Spleen (tissue), 7 donors: ENCODE data around the gene GPHN.

Experiments used
- POLR2AphosphoS5 ChIP-seq, 3 donors: sonication (generic); formaldehyde crosslinking; IDR thresholded peaks; one replicate each; pipeline ENCODE4 v1.5.1; 2017; ENCODE audit warnings: antibody characterized with exemption in 3 of 3
- TF ChIP-seq, protein P1 (sequence below), 11 experiments: fragments of 200-600 bp in 7 of 11; fragments of 450-650 bp in 4 of 11; sonication (generic) in 4 of 11; IDR thresholded peaks in 8 of 11; conservative IDR thresholded peaks in 3 of 11; 1 replicate in 7 of 11; 2 replicates in 4 of 11; pipeline versions ENCODE4 v1.4.0 to v1.8.0; 2016 to 2021; ENCODE audit warnings: antibody characterized with exemption in 11 of 11, inconsistent platforms in 4 of 11, mild to moderate bottlenecking in 1 of 11
- donor health status: DM: no; HTN: no; CAD: no; lungs with moderate emphysema.
- donor health status: DM: no; HTN: no; CAD: no.
- donor health status: DM: no; HTN: no; CAD: no.

GRCh38 chr14:67162385-67162784 is 654.4 kb downstream of the GPHN start:
- TF ChIP-seq, protein P1, sequence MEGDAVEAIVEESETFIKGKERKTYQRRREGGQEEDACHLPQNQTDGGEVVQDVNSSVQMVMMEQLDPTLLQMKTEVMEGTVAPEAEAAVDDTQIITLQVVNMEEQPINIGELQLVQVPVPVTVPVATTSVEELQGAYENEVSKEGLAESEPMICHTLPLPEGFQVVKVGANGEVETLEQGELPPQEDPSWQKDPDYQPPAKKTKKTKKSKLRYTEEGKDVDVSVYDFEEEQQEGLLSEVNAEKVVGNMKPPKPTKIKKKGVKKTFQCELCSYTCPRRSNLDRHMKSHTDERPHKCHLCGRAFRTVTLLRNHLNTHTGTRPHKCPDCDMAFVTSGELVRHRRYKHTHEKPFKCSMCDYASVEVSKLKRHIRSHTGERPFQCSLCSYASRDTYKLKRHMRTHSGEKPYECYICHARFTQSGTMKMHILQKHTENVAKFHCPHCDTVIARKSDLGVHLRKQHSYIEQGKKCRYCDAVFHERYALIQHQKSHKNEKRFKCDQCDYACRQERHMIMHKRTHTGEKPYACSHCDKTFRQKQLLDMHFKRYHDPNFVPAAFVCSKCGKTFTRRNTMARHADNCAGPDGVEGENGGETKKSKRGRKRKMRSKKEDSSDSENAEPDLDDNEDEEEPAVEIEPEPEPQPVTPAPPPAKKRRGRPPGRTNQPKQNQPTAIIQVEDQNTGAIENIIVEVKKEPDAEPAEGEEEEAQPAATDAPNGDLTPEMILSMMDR (IDR thresholded peaks at IDR 0.05 in 8 of 11, conservative IDR thresholded peaks at IDR 0.05 in 3 of 11): no peak
- TF ChIP-seq POLR2AphosphoS5 (IDR thresholded peaks at IDR 0.05): no peak
